Measurements from ENCODE around the gene EIF4B. TPM values are rescaled to one million over a fixed set of nuclear protein-coding genes. Genes with fewer than 3 reads are reported as not detected.

EIF4B gene
- total and polyA plus RNA-seq, 2 donors (not counting 1 experiment from before 2014, with no cell fraction given), result 252 to 674 TPM

- Histone ChIP-seq H3K27ac (ENCODE audit: low read length in 2 of 2) (peak overlapping the region; percentile 79 to 92), H4K20me1 (ENCODE audit: control insufficient read depth, insufficient read depth, low read length, poor library complexity, severe bottlenecking) (peaks cover 40% of the 10 kb centered on the region), H3K36me3 (replicated peaks in 1 of 2; ENCODE audit: control extremely low read depth in 1 of 2, control insufficient read depth in 1 of 2, extremely low read depth in 1 of 2, insufficient read depth in 2 of 2, low read length in 1 of 2) (peaks cover 0 to 8% of the 10 kb centered on the region in 2 experiments), H3K27me3 (replicated peaks in 1 of 4; ENCODE audit: control extremely low read depth in 1 of 4, control insufficient read depth in 3 of 4, insufficient read depth in 4 of 4, low read length in 3 of 4) (no peaks in the 10 kb centered on the region), H3K4me3 (ENCODE audit: control extremely low read depth in 1 of 5, extremely low read depth in 1 of 5, insufficient read depth in 1 of 5, low read depth in 2 of 5, low read length in 4 of 5) (peak overlapping the region; percentile 64 to 100 (median 82)), H3K9ac (ENCODE audit: low read length) (peak overlapping the region; percentile 76), H3K9me3 (ENCODE audit: control extremely low read depth in 1 of 3, control insufficient read depth in 2 of 3, insufficient read depth in 1 of 3, low read length in 2 of 3) (no peaks in the 10 kb centered on the region), H3K4me1 (ENCODE audit: control insufficient read depth in 2 of 2, insufficient read depth in 2 of 2, low read length in 2 of 2) (peaks cover 38 to 39% of the 10 kb centered on the region in 2 donors), H2AFZ (ENCODE audit: insufficient read depth, low read depth, low read length, poor library complexity, severe bottlenecking) (peak overlapping the region; percentile 92), H3K4me2 (replicated peaks; ENCODE audit: low read depth, low read length, poor library complexity, severe bottlenecking) (peak overlapping the region; percentile 77), H3K79me2 (ENCODE audit: control insufficient read depth, insufficient read depth, low read length) (peaks cover 45% of the 10 kb centered on the region)
- no peak for TF ChIP-seq EZH2 (IDR thresholded peaks at IDR 0.05; ENCODE audit: borderline replicate concordance, insufficient read depth, low read depth, low read length, poor library complexity, severe bottlenecking)
- no peak for TF ChIP-seq CTCF (IDR thresholded peaks at IDR 0.05)
- POLR2A ChIA-PET, result interaction anchor here (0.7 to 1.0 kb wide), 3 partner anchors 74 to 748 kb away, joined by 3 to 7 read pairs (median 4); partner anchors contain the start of genes CSAD, SPRYD3 and ZNF740
- CTCF ChIA-PET, result interaction anchor here (0.6 to 1.6 kb wide), 11 partner anchors 21 to 1353 kb away, joined by 3 to 4 read pairs (median 3); partner anchors contain the start of gene SPRYD3
- intact Hi-C loops (cut with micrococcal nuclease), result loop anchor here (5.0 to 10.0 kb wide), 4 partner anchors 672 to 1788 kb away; partner anchors contain the start of genes ACVR1B, ATP5MC2, CISTR and POU6F1
- ATAC-seq (ENCODE audit: low read depth) (no peak), DNase-seq (peak; percentile 27)
- Mint-ChIP-seq H3K27ac (peak overlapping the region; percentile 98), H3K4me1 (peaks cover 40% of the 10 kb centered on the region), H3K4me3 (peak overlapping the region; percentile 98), H3K27me3 (no peaks in the 10 kb centered on the region), H3K9me3 (ENCODE audit: insufficient read depth) (no peaks in the 10 kb centered on the region)
- 31% methylated on average over 18 of the region's 28 CpGs for WGBS (ENCODE audit: insufficient coverage)
These were observed 856 bp upstream of the EIF4B start for GRCh38 chr12:53005215-53005985.
